ENCODE measurements around the gene LMOD3. TPM values are rescaled to one million over a fixed set of nuclear protein-coding genes. Genes with fewer than 3 reads are reported as not detected.

Gene LMOD3
- total and polyA plus RNA-seq, 9 of the 15 experiments (the other 6 are each of a cell fraction or from before 2014, with no cell fraction given), result 0.03 TPM; not detected in 8

DNA sequence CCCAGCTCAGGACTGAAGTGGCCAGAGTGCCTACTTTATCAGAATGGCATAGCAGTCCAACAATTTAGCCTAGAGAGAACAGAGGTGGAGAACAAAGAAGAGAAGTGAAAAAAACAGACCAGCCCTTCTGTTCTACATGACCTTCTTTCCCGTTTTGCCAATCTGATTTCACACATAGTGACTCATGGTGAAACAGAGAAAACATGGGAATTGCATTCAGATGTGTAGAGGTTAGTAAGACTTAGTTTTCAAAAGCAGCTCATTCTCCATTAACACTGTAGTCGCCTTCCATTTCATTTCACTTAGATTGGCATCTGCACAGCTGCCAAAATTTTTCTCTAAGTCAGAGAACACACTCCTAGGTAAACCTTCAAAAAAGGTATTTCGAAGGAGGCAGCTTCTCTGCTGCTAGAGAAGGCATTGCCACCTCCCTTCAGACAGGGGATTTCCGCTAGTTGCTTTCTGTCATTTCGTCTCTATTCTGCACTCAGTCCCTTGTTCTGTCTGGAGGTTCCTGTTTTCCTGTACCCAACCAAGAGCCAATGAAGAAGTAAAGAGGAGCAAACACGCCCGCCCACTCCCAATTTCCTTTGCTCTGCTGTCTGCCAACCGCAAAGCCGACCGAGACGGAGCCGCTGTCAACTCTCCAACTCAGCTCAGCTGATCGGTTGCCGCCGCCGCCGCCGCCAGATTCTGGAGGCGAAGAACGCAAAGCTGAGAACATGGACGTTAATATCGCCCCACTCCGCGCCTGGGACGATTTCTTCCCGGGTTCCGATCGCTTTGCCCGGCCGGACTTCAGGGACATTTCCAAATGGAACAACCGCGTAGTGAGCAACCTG, 37.8 kb downstream of the LMOD3 start, which contains the start of gene ARL6IP5 (continued):
- TF ChIP-seq, protein P1, sequence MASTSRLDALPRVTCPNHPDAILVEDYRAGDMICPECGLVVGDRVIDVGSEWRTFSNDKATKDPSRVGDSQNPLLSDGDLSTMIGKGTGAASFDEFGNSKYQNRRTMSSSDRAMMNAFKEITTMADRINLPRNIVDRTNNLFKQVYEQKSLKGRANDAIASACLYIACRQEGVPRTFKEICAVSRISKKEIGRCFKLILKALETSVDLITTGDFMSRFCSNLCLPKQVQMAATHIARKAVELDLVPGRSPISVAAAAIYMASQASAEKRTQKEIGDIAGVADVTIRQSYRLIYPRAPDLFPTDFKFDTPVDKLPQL (IDR thresholded peaks at IDR 0.05; ENCODE audit: extremely low read depth, insufficient read length), result no peak
- TF ChIP-seq ZNF551 (CRISPR knock-in tag; IDR thresholded peaks at IDR 0.05) (no peak), CREM (IDR thresholded peaks at IDR 0.05; ENCODE audit: low read depth) (peak; percentile 58; the same call in 1 of the 2 replicates), IFI16 (CRISPR knock-in tag; IDR thresholded peaks at IDR 0.05) (no peak), RBM25 (IDR thresholded peaks at IDR 0.05; ENCODE audit: low read depth, low read length, severe bottlenecking) (no peak), POLR2AphosphoS2 (IDR thresholded peaks at IDR 0.05; ENCODE audit: low read length) (no peak), PTBP1 (IDR thresholded peaks at IDR 0.05; ENCODE audit: low read depth, low read length) (no peak), SLC30A9 (CRISPR knock-in tag; IDR thresholded peaks at IDR 0.05) (no peak), FOXM1 (IDR thresholded peaks at IDR 0.05; ENCODE audit: low read depth) (no peak), FOXM1 (CRISPR knock-in tag; IDR thresholded peaks at IDR 0.05; ENCODE audit: low read depth) (no peak), NCOA2 (IDR thresholded peaks at IDR 0.05; ENCODE audit: partially characterized antibody in 2 of 2) (no peak), ZNF695 (CRISPR knock-in tag; IDR thresholded peaks at IDR 0.05) (no peak)
- TF ChIP-seq, protein P2, sequence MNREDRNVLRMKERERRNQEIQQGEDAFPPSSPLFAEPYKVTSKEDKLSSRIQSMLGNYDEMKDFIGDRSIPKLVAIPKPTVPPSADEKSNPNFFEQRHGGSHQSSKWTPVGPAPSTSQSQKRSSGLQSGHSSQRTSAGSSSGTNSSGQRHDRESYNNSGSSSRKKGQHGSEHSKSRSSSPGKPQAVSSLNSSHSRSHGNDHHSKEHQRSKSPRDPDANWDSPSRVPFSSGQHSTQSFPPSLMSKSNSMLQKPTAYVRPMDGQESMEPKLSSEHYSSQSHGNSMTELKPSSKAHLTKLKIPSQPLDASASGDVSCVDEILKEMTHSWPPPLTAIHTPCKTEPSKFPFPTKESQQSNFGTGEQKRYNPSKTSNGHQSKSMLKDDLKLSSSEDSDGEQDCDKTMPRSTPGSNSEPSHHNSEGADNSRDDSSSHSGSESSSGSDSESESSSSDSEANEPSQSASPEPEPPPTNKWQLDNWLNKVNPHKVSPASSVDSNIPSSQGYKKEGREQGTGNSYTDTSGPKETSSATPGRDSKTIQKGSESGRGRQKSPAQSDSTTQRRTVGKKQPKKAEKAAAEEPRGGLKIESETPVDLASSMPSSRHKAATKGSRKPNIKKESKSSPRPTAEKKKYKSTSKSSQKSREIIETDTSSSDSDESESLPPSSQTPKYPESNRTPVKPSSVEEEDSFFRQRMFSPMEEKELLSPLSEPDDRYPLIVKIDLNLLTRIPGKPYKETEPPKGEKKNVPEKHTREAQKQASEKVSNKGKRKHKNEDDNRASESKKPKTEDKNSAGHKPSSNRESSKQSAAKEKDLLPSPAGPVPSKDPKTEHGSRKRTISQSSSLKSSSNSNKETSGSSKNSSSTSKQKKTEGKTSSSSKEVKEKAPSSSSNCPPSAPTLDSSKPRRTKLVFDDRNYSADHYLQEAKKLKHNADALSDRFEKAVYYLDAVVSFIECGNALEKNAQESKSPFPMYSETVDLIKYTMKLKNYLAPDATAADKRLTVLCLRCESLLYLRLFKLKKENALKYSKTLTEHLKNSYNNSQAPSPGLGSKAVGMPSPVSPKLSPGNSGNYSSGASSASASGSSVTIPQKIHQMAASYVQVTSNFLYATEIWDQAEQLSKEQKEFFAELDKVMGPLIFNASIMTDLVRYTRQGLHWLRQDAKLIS (CRISPR knock-in tag; IDR thresholded peaks at IDR 0.05), result peak; percentile 62; the same call in 1 of the 2 replicates
- TF ChIP-seq, protein P3, sequence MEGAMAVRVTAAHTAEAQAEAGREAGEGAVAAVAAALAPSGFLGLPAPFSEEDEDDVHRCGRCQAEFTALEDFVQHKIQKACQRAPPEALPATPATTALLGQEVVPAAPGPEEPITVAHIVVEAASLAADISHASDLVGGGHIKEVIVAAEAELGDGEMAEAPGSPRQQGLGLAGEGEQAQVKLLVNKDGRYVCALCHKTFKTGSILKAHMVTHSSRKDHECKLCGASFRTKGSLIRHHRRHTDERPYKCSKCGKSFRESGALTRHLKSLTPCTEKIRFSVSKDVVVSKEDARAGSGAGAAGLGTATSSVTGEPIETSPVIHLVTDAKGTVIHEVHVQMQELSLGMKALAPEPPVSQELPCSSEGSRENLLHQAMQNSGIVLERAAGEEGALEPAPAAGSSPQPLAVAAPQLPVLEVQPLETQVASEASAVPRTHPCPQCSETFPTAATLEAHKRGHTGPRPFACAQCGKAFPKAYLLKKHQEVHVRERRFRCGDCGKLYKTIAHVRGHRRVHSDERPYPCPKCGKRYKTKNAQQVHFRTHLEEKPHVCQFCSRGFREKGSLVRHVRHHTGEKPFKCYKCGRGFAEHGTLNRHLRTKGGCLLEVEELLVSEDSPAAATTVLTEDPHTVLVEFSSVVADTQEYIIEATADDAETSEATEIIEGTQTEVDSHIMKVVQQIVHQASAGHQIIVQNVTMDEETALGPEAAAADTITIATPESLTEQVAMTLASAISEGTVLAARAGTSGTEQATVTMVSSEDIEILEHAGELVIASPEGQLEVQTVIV (CRISPR knock-in tag; IDR thresholded peaks at IDR 0.05; ENCODE audit: borderline replicate concordance), result no peak
- TF ChIP-seq, protein P4, sequence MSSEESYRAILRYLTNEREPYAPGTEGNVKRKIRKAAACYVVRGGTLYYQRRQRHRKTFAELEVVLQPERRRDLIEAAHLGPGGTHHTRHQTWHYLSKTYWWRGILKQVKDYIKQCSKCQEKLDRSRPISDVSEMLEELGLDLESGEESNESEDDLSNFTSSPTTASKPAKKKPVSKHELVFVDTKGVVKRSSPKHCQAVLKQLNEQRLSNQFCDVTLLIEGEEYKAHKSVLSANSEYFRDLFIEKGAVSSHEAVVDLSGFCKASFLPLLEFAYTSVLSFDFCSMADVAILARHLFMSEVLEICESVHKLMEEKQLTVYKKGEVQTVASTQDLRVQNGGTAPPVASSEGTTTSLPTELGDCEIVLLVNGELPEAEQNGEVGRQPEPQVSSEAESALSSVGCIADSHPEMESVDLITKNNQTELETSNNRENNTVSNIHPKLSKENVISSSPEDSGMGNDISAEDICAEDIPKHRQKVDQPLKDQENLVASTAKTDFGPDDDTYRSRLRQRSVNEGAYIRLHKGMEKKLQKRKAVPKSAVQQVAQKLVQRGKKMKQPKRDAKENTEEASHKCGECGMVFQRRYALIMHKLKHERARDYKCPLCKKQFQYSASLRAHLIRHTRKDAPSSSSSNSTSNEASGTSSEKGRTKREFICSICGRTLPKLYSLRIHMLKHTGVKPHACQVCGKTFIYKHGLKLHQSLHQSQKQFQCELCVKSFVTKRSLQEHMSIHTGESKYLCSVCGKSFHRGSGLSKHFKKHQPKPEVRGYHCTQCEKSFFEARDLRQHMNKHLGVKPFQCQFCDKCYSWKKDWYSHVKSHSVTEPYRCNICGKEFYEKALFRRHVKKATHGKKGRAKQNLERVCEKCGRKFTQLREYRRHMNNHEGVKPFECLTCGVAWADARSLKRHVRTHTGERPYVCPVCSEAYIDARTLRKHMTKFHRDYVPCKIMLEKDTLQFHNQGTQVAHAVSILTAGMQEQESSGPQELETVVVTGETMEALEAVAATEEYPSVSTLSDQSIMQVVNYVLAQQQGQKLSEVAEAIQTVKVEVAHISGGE (CRISPR knock-in tag; IDR thresholded peaks at IDR 0.05), result no peak

Data from K562 (cell line).